Raji (cell line): ENCODE results near the gene AMER1.

Source experiments
- POLR2A ChIP-seq: IDR thresholded peaks from 2 replicates; pipeline ENCODE4 v1.6.1; 2011; ENCODE audit warnings: low read depth, low read length, control low read depth; ENCODE audit not compliant: insufficient read depth

Gene AMER1

GRCh38 chrX:64205441-64205734 is at the start of gene AMER1:
AMER1 (minus strand) TSS chrX:64205708; CDS start chrX:64193286, 12,422 bp downstream.
- TF ChIP-seq POLR2A, result no peak

GRCh38 chrX:64230123-64230970 is 24.8 kb upstream of the AMER1 start, which contains the start of gene ASB12:
ASB12 (minus strand) TSS chrX:64230607; CDS start chrX:64225650, 4,957 bp downstream.
- TF ChIP-seq POLR2A, result no peak

GRCh38 chrX:64229154-64229553 is 23.6 kb upstream of the AMER1 start:
- no peak for TF ChIP-seq POLR2A

- no peak for TF ChIP-seq POLR2A
Observed at GRCh38 chrX:64218023-64218422, 12.5 kb upstream of the AMER1 start.

GRCh38 chrX:64206556-64207162 is 1.2 kb upstream of the AMER1 start:
- TF ChIP-seq POLR2A, result no peak

GRCh38 chrX:64205735-64206501 is 410 bp upstream of the AMER1 start:
- peak; percentile 60 for TF ChIP-seq POLR2A

- no peak for TF ChIP-seq POLR2A
Observed at GRCh38 chrX:64204701-64205440, 637 bp downstream of the AMER1 start.

- no peak for TF ChIP-seq POLR2A
Observed at GRCh38 chrX:64204252-64204651, 1.3 kb downstream of the AMER1 start.

- no peak for TF ChIP-seq POLR2A
Observed at GRCh38 chrX:64202808-64203325, 2.6 kb downstream of the AMER1 start.

GRCh38 chrX:64198036-64198435 is 7.5 kb downstream of the AMER1 start:
- no peak for TF ChIP-seq POLR2A

- TF ChIP-seq POLR2A, result no peak
Observed at GRCh38 chrX:64196606-64197005, 8.9 kb downstream of the AMER1 start.

GRCh38 chrX:64195862-64196261 is 9.6 kb downstream of the AMER1 start:
- no peak for TF ChIP-seq POLR2A

- TF ChIP-seq POLR2A, result no peak
Observed at GRCh38 chrX:64192673-64193072, 12.8 kb downstream of the AMER1 start.

- no peak for TF ChIP-seq POLR2A
Observed at GRCh38 chrX:64192040-64192439, 13.5 kb downstream of the AMER1 start.
